Ovary (tissue), 3 donors: ENCODE results near the gene IGFL4.

Source experiments
- CTCF ChIP-seq, 3 donors: fragments of 450-650 bp in 2 of 3; fragments of 200-600 bp in 1 of 3; IDR thresholded peaks; one replicate each; pipeline versions ENCODE4 v1.5.1 to v1.8.0; 2016 to 2022; ENCODE audit warnings: antibody characterized with exemption in 3 of 3, mild to moderate bottlenecking in 1 of 3
- EP300 ChIP-seq: sonication (generic); formaldehyde crosslinking; IDR thresholded peaks from one replicate; pipeline ENCODE4 v1.6.1; 2017; ENCODE audit warnings: antibody characterized with exemption
- POLR2A ChIP-seq: fragments of 450-650 bp; IDR thresholded peaks from one replicate; pipeline ENCODE4 v1.6.1; 2017; ENCODE audit warnings: antibody characterized with exemption, mild to moderate bottlenecking, moderate library complexity
- donor health status: DM: no; HTN: no; CAD: no.

- TF ChIP-seq CTCF (IDR thresholded peaks at IDR 0.05): no peak
- TF ChIP-seq POLR2A: no peak
- no peak for TF ChIP-seq EP300
Observed at GRCh38 chr19:46073268-46073922, 32.6 kb upstream of the IGFL4 start.
